Measurements from ENCODE around the gene XG.

GRCh38 chrX:2740672-2741071 lies 11.2 kb upstream of the XG start:
- TF ChIP-seq RARB (CRISPR knock-in tag; IDR thresholded peaks at IDR 0.05) = no peak
- TF ChIP-seq ZFP30 (CRISPR knock-in tag; IDR thresholded peaks at IDR 0.05) = no peak
- no peak for TF ChIP-seq PATZ1 (CRISPR knock-in tag; IDR thresholded peaks at IDR 0.05; ENCODE audit: borderline replicate concordance)
- no peak for TF ChIP-seq SNAI2 (CRISPR knock-in tag; IDR thresholded peaks at IDR 0.05)
- TF ChIP-seq CREB5 (CRISPR knock-in tag; IDR thresholded peaks at IDR 0.05; ENCODE audit: low read depth) = no peak
- no peak for TF ChIP-seq POU6F1 (CRISPR knock-in tag; IDR thresholded peaks at IDR 0.05; ENCODE audit: borderline replicate concordance, low read depth)
- TF ChIP-seq CSRNP3 (CRISPR knock-in tag; IDR thresholded peaks at IDR 0.05) = no peak
- TF ChIP-seq ARNTL (CRISPR knock-in tag; IDR thresholded peaks at IDR 0.05; ENCODE audit: borderline replicate concordance, low read depth) = no peak
- TF ChIP-seq ZC3H10 (CRISPR knock-in tag; IDR thresholded peaks at IDR 0.05) = no peak
- TF ChIP-seq TOX (CRISPR knock-in tag; IDR thresholded peaks at IDR 0.05; ENCODE audit: borderline replicate concordance) = no peak
- no peak for TF ChIP-seq PPARA (CRISPR knock-in tag; IDR thresholded peaks at IDR 0.05; ENCODE audit: borderline replicate concordance)
- no peak for TF ChIP-seq ZNF565 (CRISPR knock-in tag; conservative IDR thresholded peaks at IDR 0.05; ENCODE audit: low read depth)
- no peak for TF ChIP-seq ZNF8 (CRISPR knock-in tag; IDR thresholded peaks at IDR 0.05)
- no peak for TF ChIP-seq CSDC2 (CRISPR knock-in tag; IDR thresholded peaks at IDR 0.05)

Data from SK-N-SH treated with all-trans-retinoic acid at 6 μM for 48 hours (cell line).